HepG2 (cell line): ENCODE measurements around the gene ATP11C. TPM values are rescaled to one million over a fixed set of nuclear protein-coding genes. Genes with fewer than 3 reads are reported as not detected.

Source experiments
- ATAC-seq: fragments of 200-7000 bp; cut with Tn5 transposase; 3 replicates; pipeline ENCODE4 v1.9.1; 2020; ENCODE audit warnings: mild to moderate bottlenecking, moderate library complexity
- BruUV-seq: library from RNA; stranded (reverse); fragments of 400-500 nt; replicated peaks from 2 replicates; lab custom pipeline; 2021; lab: Mats Ljungman, UMichigan
- CTCF ChIA-PET: fragments of 300-600 bp; formaldehyde crosslinking; extraction: SDS; loops from one replicate; lab custom pipeline; 2021; ENCODE audit warnings: low total read pairs, inconsistent platforms, low intra/inter-chr PET ratio; lab: Yijun Ruan, JAX
- POLR2A ChIA-PET: fragments of 350-600 bp; sonication (Branson Sonifier 250); formaldehyde crosslinking; loops from one replicate; lab custom pipeline; 2020; ENCODE audit warnings: antibody characterized with exemption, inconsistent platforms; lab: Yijun Ruan, JAX
- DNase-seq: peaks from one replicate; pipeline ENCODE4 v3.0.0-alpha.2; 2015; ENCODE audit warnings: low spot score
- FAIRE-seq: peaks from 3 replicates; lab custom pipeline; 2011; peaks lifted over from hg19 to GRCh38; lab: Jason Lieb, UNC
- H2AFZ ChIP-seq: one replicate; pipeline ENCODE4 v1.6.1; 2011; ENCODE audit warnings: low read length, inconsistent platforms
- H3K27ac ChIP-seq: fragments of 300-600 bp; 3 replicates; pipeline ENCODE4 v1.8.0; 2011; ENCODE audit warnings: mixed run types, mild to moderate bottlenecking, mixed read lengths, low read length, inconsistent platforms; ENCODE audit not compliant: insufficient read depth; ENCODE audit errors: extremely low read length
- H3K27me3 ChIP-seq, 2 experiments: fragments of 200-600 bp in 1 of 2; 2 replicates in 1 of 2; 3 replicates in 1 of 2; pipeline versions ENCODE4 v1.6.0 to v1.8.0; 2011; ENCODE audit warnings: low read length in 2 of 2, mild to moderate bottlenecking in 2 of 2, moderate library complexity in 2 of 2, inconsistent platforms in 1 of 2; ENCODE audit not compliant: insufficient read depth in 2 of 2, control insufficient read depth in 1 of 2
- H3K36me3 ChIP-seq, 2 experiments: fragments of 200-600 bp in 1 of 2; replicated peaks in 1 of 2; 2 replicates in 1 of 2; 3 replicates in 1 of 2; pipeline versions ENCODE4 v1.5.1 to v1.8.0; 2011; ENCODE audit warnings: low read length in 2 of 2, inconsistent platforms in 1 of 2; ENCODE audit not compliant: insufficient read depth in 2 of 2, control insufficient read depth in 1 of 2
- H3K4me1 ChIP-seq: 2 replicates; pipeline ENCODE4 v1.5.1; 2012; ENCODE audit warnings: low read length, inconsistent platforms; ENCODE audit not compliant: insufficient read depth
- H3K4me2 ChIP-seq: 2 replicates; pipeline ENCODE4 v1.6.0; 2011; ENCODE audit warnings: low read depth, low read length, inconsistent platforms
- H3K4me3 ChIP-seq, 3 experiments: fragments of 200-600 bp in 1 of 3; sonication (generic), shearing (Covaris generic) in 1 of 3; replicated peaks in 1 of 3; 2 replicates each; pipeline ENCODE4 v1.5.1; 2011 to 2016; ENCODE audit warnings: low read length in 3 of 3, inconsistent platforms in 2 of 3, low read depth in 2 of 3, mild to moderate bottlenecking in 2 of 3, control low read depth in 1 of 3, mixed read lengths in 1 of 3; ENCODE audit not compliant: insufficient read depth in 1 of 3
- H3K79me2 ChIP-seq: one replicate; pipeline ENCODE4 v1.6.1; 2011; ENCODE audit warnings: low read length, inconsistent platforms; ENCODE audit not compliant: insufficient read depth
- H3K9ac ChIP-seq: 2 replicates; pipeline ENCODE4 v1.6.0; 2011; ENCODE audit warnings: mild to moderate bottlenecking, low read depth, low read length, inconsistent platforms; ENCODE audit not compliant: insufficient read depth
- H3K9me3 ChIP-seq: 2 replicates; pipeline ENCODE4 v1.5.1; 2012; ENCODE audit warnings: mild to moderate bottlenecking, low read length
- H4K20me1 ChIP-seq: 2 replicates; pipeline ENCODE4 v1.6.0; 2011; ENCODE audit warnings: inconsistent platforms, mild to moderate bottlenecking, low read length, moderate library complexity; ENCODE audit not compliant: insufficient read depth
- BRCA1 ChIP-seq: sonication (generic); formaldehyde crosslinking; IDR thresholded peaks from 2 replicates; pipeline ENCODE4 v1.4.0; 2020; ENCODE audit warnings: missing genetic modification reagents
- EHMT2 ChIP-seq: fragments of 200-600 bp; sonication (generic); IDR thresholded peaks from 2 replicates; pipeline ENCODE4 v1.7.0; 2017; ENCODE audit warnings: antibody characterized with exemption, low read depth, low read length, borderline replicate concordance
- ISL2 ChIP-seq: sonication (generic); formaldehyde crosslinking; IDR thresholded peaks from 2 replicates; pipeline ENCODE4 v1.5.0; 2020; ENCODE audit warnings: missing genetic modification reagents
- KDM2A ChIP-seq: sonication (generic); formaldehyde crosslinking; IDR thresholded peaks from 2 replicates; pipeline ENCODE4 v1.4.0; 2020; ENCODE audit warnings: low read depth, missing genetic modification reagents, borderline replicate concordance
- MED8 ChIP-seq: sonication (generic); formaldehyde crosslinking; IDR thresholded peaks from 2 replicates; pipeline ENCODE4 v1.8.1; 2023; ENCODE audit warnings: mild to moderate bottlenecking, missing genetic modification reagents; ENCODE audit not compliant: insufficient replicate concordance
- NCOA2 ChIP-seq: sonication (generic); formaldehyde crosslinking; IDR thresholded peaks from 2 replicates; pipeline ENCODE4 v1.8.0; 2022; ENCODE audit warnings: inconsistent platforms
- NR2F6 ChIP-seq, 2 experiments: IDR thresholded peaks; 2 replicates each; pipeline ENCODE4 v1.6.1; 2016; ENCODE audit warnings: antibody characterized with exemption in 1 of 2, mild to moderate bottlenecking in 1 of 2
- POLR2G ChIP-seq: fragments of 200-400 bp; formaldehyde crosslinking; IDR thresholded peaks from 2 replicates; pipeline ENCODE4 v1.6.1; 2018; ENCODE audit warnings: mild to moderate bottlenecking, low read depth, low read length, moderate library complexity
- RFXANK ChIP-seq: IDR thresholded peaks from 2 replicates; pipeline ENCODE4 v1.6.1; 2016
- THYN1 ChIP-seq: sonication (generic); formaldehyde crosslinking; IDR thresholded peaks from 2 replicates; pipeline ENCODE4 v1.8.1; 2023; ENCODE audit warnings: low read depth, mild to moderate bottlenecking, moderate library complexity, missing genetic modification reagents, borderline replicate concordance
- ZNF510 ChIP-seq: sonication (generic); formaldehyde crosslinking; IDR thresholded peaks from 2 replicates; pipeline ENCODE4 v1.4.0; 2020; ENCODE audit warnings: low read depth, mild to moderate bottlenecking, missing genetic modification reagents
- ZNF780A ChIP-seq: sonication (generic); formaldehyde crosslinking; IDR thresholded peaks from 2 replicates; pipeline ENCODE4 v1.8.0; 2022; ENCODE audit warnings: mild to moderate bottlenecking, missing genetic modification reagents, moderate library complexity
- WGBS: methylation state at CpG from one replicate; pipeline ENCODE4 v1.1.6; 2017; ENCODE audit warnings: low lambda C conversion rate; 5-methylcytosine and 5-hydroxymethylcytosine counted together
- in situ Hi-C: cut with HindIII; loops from 2 replicates; pipeline ENCODE4 v1.10.0; 2017; ENCODE audit warnings: low pct_unique_long_range_greater_than_20kb; ENCODE audit not compliant: extremely low pct_ligation_motif_present
- intact Hi-C: fragments of 100-400 bp; cut with micrococcal nuclease; formaldehyde crosslinking; loops from one replicate; pipeline ENCODE4 v1.10.0; 2022; ENCODE audit not compliant: unreplicated experiment
- polyA plus RNA-seq, 8 experiments: library from polyadenylated mRNA; depleted of rRNA in 3 of 8; stranded (reverse) in 7 of 8; unstranded in 1 of 8; fragments of >200 nt; fragmentation: Illumina TruSeq in 4 of 8; extraction: Trizol in 4 of 8; gene quantifications; 2 replicates each; pipeline versions ENCODE4 v1.2.1 to v1.2.3, GENCODE V29; 2011 to 2016; ENCODE audit warnings: low read depth in 4 of 8, missing spikeins in 1 of 8, mixed read lengths in 1 of 8; ENCODE audit not compliant: insufficient read depth in 1 of 8
- total RNA-seq, 5 experiments: library from RNA; depleted of rRNA; stranded (reverse); fragments of >200 nt; fragmentation: Illumina TruSeq; extraction: Trizol; gene quantifications; 2 replicates each; pipeline ENCODE4 v1.2.3, GENCODE V29; 2016; ENCODE audit warnings: low read depth in 1 of 5
- TF ChIP-seq, protein P1 (sequence below): sonication (generic); formaldehyde crosslinking; IDR thresholded peaks from 2 replicates; pipeline ENCODE4 v1.4.0; 2020; ENCODE audit warnings: mild to moderate bottlenecking, missing genetic modification reagents
- TF ChIP-seq, protein P2 (sequence below): sonication (generic); formaldehyde crosslinking; IDR thresholded peaks from 2 replicates; pipeline ENCODE4 v1.5.0; 2020; ENCODE audit warnings: mild to moderate bottlenecking, missing genetic modification reagents
- TF ChIP-seq, protein P3 (sequence below): sonication (generic); formaldehyde crosslinking; IDR thresholded peaks from 2 replicates; pipeline ENCODE4 v1.5.1; 2020; ENCODE audit warnings: mild to moderate bottlenecking, missing genetic modification reagents, moderate library complexity
- TF ChIP-seq, protein P4 (sequence below): IDR thresholded peaks from 2 replicates; pipeline ENCODE4 v1.6.1; 2016; ENCODE audit warnings: mild to moderate bottlenecking

ATP11C gene
- total and polyA plus RNA-seq, 2 of the 13 experiments (the other 11 are each of a cell fraction or from before 2014, with no cell fraction given) = 8.5 to 16.9 TPM

DNA sequence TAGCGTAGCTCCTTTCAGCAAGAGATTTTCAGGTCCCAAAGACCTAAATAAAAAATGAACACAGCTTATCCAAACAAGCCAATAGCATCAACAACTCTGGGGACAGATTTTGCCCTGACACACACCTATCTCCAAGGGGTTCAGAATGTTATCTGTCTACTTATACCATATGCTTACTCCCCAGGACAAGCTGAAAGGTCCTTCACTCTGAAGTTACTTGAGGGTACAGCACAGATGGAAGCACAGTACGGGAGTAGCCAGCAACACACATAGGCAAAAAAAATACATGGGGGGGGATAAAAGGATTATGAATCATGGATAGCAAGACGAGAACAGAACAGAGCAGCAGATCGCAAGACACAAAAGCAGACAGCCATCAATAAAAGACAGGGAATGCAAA is 134.2 kb downstream of the ATP11C start (continued):
- no peak for TF ChIP-seq POLR2G
- TF ChIP-seq MED8 (CRISPR knock-in tag) = no peak
- TF ChIP-seq KDM2A = no peak

DNA sequence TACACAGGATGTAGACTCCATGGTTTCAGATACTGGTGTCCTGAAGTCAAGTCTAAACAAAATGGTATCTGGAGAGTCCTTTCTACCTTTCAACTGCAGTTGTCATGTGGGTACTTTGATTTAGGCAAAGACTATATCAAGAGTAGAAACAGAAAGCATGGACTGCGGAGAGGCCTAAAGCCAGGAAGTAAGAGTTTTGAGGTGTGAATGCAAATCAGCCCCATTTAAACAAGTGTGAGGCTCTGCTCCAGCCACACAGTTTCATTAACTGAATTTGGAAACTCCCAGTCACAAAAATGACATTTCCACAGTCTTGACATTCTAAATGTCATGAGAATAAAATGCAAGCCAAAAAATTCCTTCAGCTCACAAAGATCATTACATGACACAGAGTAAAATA is 137.7 kb downstream of the ATP11C start:
- H3K79me2 ChIP-seq = no peaks in the 10 kb centered on the region
- H2AFZ ChIP-seq = no peak overlapping the region
- no peaks in the 10 kb centered on the region for H3K9me3 ChIP-seq
- H3K4me1 ChIP-seq = no peaks in the 10 kb centered on the region
- no peak overlapping the region for H3K4me3 ChIP-seq
- intact Hi-C loops (loop anchor here (5.0 kb wide), 1 partner anchor 137 kb away; the partner anchor contains the start of gene ATP11C), in situ Hi-C loops (no loop called here)
- no TSS peak for BruUV-seq
- ATAC-seq (no peak), DNase-seq (no peak), FAIRE-seq (no peak)
- 100% methylated on average over 1 of the region's 1 CpG for WGBS
- POLR2A ChIA-PET = no interaction called here
- H4K20me1 ChIP-seq = no peaks in the 10 kb centered on the region
- CTCF ChIA-PET = no interaction called here
- H3K36me3 ChIP-seq = no peaks in the 10 kb centered on the region
- no peaks in the 10 kb centered on the region for H3K27me3 ChIP-seq
- no peak overlapping the region for H3K9ac ChIP-seq
- no peak overlapping the region for H3K4me2 ChIP-seq
- no peak overlapping the region for H3K27ac ChIP-seq
- TF ChIP-seq ZNF510 (CRISPR knock-in tag) (no peak), EHMT2 (no peak), NR2F6 (IDR thresholded peaks at IDR 0.05) (no peak), NR2F6 (CRISPR knock-in tag; IDR thresholded peaks at IDR 0.05) (no peak), THYN1 (CRISPR knock-in tag) (no peak), NCOA2 (no peak), ISL2 (no peak), BRCA1 (CRISPR knock-in tag) (no peak), ZNF780A (no peak), RFXANK (no peak)
- TF ChIP-seq, protein P1, sequence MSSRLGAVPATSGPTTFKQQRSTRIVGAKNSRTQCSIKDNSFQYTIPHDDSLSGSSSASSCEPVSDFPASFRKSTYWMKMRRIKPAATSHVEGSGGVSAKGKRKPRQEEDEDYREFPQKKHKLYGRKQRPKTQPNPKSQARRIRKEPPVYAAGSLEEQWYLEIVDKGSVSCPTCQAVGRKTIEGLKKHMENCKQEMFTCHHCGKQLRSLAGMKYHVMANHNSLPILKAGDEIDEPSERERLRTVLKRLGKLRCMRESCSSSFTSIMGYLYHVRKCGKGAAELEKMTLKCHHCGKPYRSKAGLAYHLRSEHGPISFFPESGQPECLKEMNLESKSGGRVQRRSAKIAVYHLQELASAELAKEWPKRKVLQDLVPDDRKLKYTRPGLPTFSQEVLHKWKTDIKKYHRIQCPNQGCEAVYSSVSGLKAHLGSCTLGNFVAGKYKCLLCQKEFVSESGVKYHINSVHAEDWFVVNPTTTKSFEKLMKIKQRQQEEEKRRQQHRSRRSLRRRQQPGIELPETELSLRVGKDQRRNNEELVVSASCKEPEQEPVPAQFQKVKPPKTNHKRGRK = no peak
- TF ChIP-seq, protein P2, sequence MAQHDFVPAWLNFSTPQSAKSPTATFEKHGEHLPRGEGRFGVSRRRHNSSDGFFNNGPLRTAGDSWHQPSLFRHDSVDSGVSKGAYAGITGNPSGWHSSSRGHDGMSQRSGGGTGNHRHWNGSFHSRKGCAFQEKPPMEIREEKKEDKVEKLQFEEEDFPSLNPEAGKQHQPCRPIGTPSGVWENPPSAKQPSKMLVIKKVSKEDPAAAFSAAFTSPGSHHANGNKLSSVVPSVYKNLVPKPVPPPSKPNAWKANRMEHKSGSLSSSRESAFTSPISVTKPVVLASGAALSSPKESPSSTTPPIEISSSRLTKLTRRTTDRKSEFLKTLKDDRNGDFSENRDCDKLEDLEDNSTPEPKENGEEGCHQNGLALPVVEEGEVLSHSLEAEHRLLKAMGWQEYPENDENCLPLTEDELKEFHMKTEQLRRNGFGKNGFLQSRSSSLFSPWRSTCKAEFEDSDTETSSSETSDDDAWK (CRISPR knock-in tag) = no peak
- TF ChIP-seq, protein P3, sequence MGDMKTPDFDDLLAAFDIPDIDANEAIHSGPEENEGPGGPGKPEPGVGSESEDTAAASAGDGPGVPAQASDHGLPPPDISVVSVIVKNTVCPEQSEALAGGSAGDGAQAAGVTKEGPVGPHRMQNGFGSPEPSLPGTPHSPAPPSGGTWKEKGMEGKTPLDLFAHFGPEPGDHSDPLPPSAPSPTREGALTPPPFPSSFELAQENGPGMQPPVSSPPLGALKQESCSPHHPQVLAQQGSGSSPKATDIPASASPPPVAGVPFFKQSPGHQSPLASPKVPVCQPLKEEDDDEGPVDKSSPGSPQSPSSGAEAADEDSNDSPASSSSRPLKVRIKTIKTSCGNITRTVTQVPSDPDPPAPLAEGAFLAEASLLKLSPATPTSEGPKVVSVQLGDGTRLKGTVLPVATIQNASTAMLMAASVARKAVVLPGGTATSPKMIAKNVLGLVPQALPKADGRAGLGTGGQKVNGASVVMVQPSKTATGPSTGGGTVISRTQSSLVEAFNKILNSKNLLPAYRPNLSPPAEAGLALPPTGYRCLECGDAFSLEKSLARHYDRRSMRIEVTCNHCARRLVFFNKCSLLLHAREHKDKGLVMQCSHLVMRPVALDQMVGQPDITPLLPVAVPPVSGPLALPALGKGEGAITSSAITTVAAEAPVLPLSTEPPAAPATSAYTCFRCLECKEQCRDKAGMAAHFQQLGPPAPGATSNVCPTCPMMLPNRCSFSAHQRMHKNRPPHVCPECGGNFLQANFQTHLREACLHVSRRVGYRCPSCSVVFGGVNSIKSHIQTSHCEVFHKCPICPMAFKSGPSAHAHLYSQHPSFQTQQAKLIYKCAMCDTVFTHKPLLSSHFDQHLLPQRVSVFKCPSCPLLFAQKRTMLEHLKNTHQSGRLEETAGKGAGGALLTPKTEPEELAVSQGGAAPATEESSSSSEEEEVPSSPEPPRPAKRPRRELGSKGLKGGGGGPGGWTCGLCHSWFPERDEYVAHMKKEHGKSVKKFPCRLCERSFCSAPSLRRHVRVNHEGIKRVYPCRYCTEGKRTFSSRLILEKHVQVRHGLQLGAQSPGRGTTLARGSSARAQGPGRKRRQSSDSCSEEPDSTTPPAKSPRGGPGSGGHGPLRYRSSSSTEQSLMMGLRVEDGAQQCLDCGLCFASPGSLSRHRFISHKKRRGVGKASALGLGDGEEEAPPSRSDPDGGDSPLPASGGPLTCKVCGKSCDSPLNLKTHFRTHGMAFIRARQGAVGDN (CRISPR knock-in tag) = no peak
- TF ChIP-seq, protein P4, sequence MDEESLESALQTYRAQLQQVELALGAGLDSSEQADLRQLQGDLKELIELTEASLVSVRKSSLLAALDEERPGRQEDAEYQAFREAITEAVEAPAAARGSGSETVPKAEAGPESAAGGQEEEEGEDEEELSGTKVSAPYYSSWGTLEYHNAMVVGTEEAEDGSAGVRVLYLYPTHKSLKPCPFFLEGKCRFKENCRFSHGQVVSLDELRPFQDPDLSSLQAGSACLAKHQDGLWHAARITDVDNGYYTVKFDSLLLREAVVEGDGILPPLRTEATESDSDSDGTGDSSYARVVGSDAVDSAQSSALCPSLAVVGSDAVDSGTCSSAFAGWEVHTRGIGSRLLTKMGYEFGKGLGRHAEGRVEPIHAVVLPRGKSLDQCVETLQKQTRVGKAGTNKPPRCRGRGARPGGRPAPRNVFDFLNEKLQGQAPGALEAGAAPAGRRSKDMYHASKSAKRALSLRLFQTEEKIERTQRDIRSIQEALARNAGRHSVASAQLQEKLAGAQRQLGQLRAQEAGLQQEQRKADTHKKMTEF = no peak
